Ectodermal cell (in vitro differentiated cells): ENCODE results near the gene C2CD4B. TPM values are rescaled to one million over a fixed set of nuclear protein-coding genes. Genes with fewer than 3 reads are reported as not detected.
A peak's percentile ranks its signal among the peaks of the same experiment; 100 is the strongest.

Experiments used
- H3K27ac ChIP-seq: 2 replicates; pipeline ENCODE4 v1.7.0; 2013; ENCODE audit warnings: mild to moderate bottlenecking, low read depth, low read length; ENCODE audit not compliant: insufficient read depth, poor library complexity, severe bottlenecking
- H3K27me3 ChIP-seq: 2 replicates; pipeline ENCODE4 v1.7.0; 2013; ENCODE audit warnings: mild to moderate bottlenecking, low read length; ENCODE audit not compliant: insufficient read depth, control insufficient read depth, poor library complexity, severe bottlenecking
- H3K36me3 ChIP-seq: one replicate; pipeline ENCODE4 v1.7.0; 2013; ENCODE audit warnings: low read length; ENCODE audit not compliant: control insufficient read depth, insufficient read depth
- H3K4me1 ChIP-seq: one replicate; pipeline ENCODE4 v1.7.0; 2013; ENCODE audit warnings: low read length; ENCODE audit not compliant: control insufficient read depth, insufficient read depth
- H3K4me3 ChIP-seq: 2 replicates; pipeline ENCODE4 v1.7.0; 2013; ENCODE audit warnings: low read depth, low read length, control low read depth; ENCODE audit not compliant: insufficient read depth
- H3K9me3 ChIP-seq: 2 replicates; pipeline ENCODE4 v1.7.0; 2013; ENCODE audit warnings: mild to moderate bottlenecking, low read length, moderate library complexity; ENCODE audit not compliant: control insufficient read depth
- WGBS, 2 experiments: methylation state at CpG; one replicate each; pipeline ENCODE4 v1.1.7; 2013; ENCODE audit warnings: missing lambda C conversion rate in 2 of 2; 5-methylcytosine and 5-hydroxymethylcytosine counted together
- polyA plus RNA-seq, 4 experiments: library from polyadenylated mRNA; stranded (reverse); fragments of 50-300 nt; gene quantifications; one replicate each; pipeline ENCODE4 v1.2.3, GENCODE V29; 2013

The C2CD4B gene
- polyA plus RNA-seq (2013, experiment 1 of 4), result not detected
- polyA plus RNA-seq (2013, experiment 2 of 4), result not detected
- not detected for polyA plus RNA-seq (2013, experiment 3 of 4)
- not detected for polyA plus RNA-seq (2013, experiment 4 of 4)

DNA sequence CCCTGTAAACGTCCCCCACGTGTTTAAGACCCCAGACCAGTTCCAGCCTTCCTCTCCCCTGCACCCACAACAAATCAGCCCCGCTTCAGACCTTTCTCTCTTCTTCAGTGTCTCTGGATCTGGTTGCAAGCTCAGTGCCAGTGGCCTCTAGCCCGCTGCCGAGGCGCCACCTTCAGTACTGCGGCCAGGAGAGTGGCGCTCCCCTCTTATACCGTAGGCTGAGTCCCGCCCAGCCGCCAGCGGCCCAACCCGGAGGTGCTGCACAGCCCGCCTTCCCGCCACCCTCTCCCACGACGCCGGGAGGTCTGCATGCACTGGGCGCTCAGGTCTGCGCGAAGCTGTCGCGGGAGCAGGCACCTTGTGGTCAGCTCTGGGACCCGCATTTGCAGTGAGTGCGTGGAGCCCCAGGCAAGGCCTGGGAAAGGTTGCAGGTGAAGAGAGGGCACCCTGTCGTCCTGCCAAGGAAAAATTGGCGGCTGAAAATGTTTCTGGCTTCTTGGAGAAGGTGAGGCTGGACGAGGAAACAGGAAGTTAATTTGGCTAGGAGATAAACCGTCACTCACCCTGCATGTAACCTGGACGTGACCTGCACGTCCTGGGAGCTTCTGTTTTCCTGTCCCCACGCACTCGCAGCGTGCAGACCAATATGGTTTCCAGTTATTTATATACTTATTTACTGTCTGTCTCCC lies at the start of gene C2CD4B:
C2CD4B (minus strand) TSS at position 182 of the 689 bp plus-strand sequence. CDS start 301 bp downstream, outside the sequence.
- Histone ChIP-seq H3K36me3 (no peaks in the 10 kb centered on the region), H3K4me3 (peak within 1 kb of the TSS; percentile 25), H3K9me3 (no peaks in the 10 kb centered on the region), H3K4me1 (no peaks in the 10 kb centered on the region), H3K27me3 (peaks cover 74% of the 10 kb centered on the region), H3K27ac (no peak within 1 kb of the TSS)
- WGBS, 2 experiments, result 26% methylated on average over 34 of the region's 34 CpGs

- Histone ChIP-seq H3K27ac (no peak overlapping the region), H3K9me3 (no peaks in the 10 kb centered on the region), H3K4me3 (no peak overlapping the region), H3K4me1 (no peaks in the 10 kb centered on the region), H3K36me3 (no peaks in the 10 kb centered on the region), H3K27me3 (no peaks in the 10 kb centered on the region)
- WGBS, 2 experiments, result 88 to 91% methylated on average over 2 to 4 of the region's 4 CpGs
These were observed 47.7 kb upstream of the C2CD4B start for GRCh38 chr15:62212741-62213140.

- no peak overlapping the region for H3K27ac ChIP-seq
- WGBS, 2 experiments, result 93 to 95% methylated on average over 2 of the region's 2 CpGs
- H3K4me3 ChIP-seq, result no peak overlapping the region
- no peaks in the 10 kb centered on the region for H3K9me3 ChIP-seq
- H3K27me3 ChIP-seq, result no peaks in the 10 kb centered on the region
- no peaks in the 10 kb centered on the region for H3K4me1 ChIP-seq
- no peaks in the 10 kb centered on the region for H3K36me3 ChIP-seq
These were observed 46.3 kb upstream of the C2CD4B start for GRCh38 chr15:62211348-62211747.

DNA sequence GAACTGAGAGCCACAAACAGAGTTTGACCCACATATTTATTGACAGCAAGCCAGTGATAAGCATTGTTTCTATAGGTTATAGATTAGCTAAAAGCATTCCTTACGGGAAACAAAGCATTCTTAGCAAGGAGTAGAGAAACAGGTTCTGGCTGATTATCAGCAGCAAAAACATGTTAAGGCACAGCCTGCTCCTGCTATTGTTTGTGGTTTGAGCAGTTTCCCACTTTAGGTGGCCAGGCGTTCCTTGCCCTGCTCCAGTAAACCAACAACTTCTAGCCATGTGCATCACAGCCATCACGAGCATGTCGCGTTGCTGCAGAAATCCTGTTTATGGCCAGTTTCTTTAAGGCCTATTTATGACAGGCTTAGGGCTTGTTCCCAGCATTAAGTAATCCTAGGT lies 44.7 kb upstream of the C2CD4B start:
- Histone ChIP-seq H3K36me3 (no peaks in the 10 kb centered on the region), H3K4me3 (no peak overlapping the region), H3K4me1 (no peaks in the 10 kb centered on the region), H3K27ac (no peak overlapping the region), H3K9me3 (no peaks in the 10 kb centered on the region), H3K27me3 (no peaks in the 10 kb centered on the region)
- WGBS, 2 experiments, result 94% methylated on average over 5 of the region's 5 CpGs

- 88 to 89% methylated on average over 1 of the region's 1 CpG for WGBS, 2 experiments
These were observed 44.2 kb upstream of the C2CD4B start for GRCh38 chr15:62209322-62209721.

DNA sequence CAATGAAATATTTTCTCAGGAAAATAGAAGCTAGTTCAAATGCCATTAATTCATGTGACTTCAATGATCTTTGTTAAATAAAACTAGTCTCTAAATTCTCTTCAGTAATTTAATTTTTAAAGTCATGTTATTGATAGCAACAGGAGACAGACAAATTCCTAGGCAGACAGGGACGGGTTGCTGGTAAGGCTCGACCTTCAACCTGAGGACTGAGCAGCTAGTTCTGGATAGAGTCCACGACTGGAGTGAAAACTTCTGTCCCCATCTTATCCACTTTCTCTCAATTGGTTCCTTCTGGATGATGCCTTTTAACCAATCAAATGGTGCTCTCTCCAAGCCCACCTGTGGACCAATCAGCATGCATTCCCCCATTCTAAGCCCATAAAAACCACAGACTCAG lies 43.8 kb upstream of the C2CD4B start:
- no peaks in the 10 kb centered on the region for H3K9me3 ChIP-seq
- no peak overlapping the region for H3K4me3 ChIP-seq
- 82 to 93% methylated on average over 3 of the region's 3 CpGs for WGBS, 2 experiments
- H3K27ac ChIP-seq, result no peak overlapping the region
- no peaks in the 10 kb centered on the region for H3K27me3 ChIP-seq
- no peaks in the 10 kb centered on the region for H3K36me3 ChIP-seq
- H3K4me1 ChIP-seq, result no peaks in the 10 kb centered on the region

More at GRCh38 chr15:62209322-62209721, 44.2 kb upstream of the C2CD4B start:
- no peaks in the 10 kb centered on the region for H3K36me3 ChIP-seq
- H3K9me3 ChIP-seq, result no peaks in the 10 kb centered on the region
- H3K4me1 ChIP-seq, result no peaks in the 10 kb centered on the region
- H3K27ac ChIP-seq, result no peak overlapping the region
- no peaks in the 10 kb centered on the region for H3K27me3 ChIP-seq
- no peak overlapping the region for H3K4me3 ChIP-seq

- Histone ChIP-seq H3K9me3 (no peaks in the 10 kb centered on the region), H3K27me3 (no peaks in the 10 kb centered on the region), H3K27ac (no peak overlapping the region), H3K4me1 (no peaks in the 10 kb centered on the region), H3K36me3 (no peaks in the 10 kb centered on the region), H3K4me3 (no peak overlapping the region)
- WGBS, 2 experiments, result 93 to 97% methylated on average over 9 of the region's 9 CpGs
These were observed 43.3 kb upstream of the C2CD4B start for GRCh38 chr15:62208367-62208766.

GRCh38 chr15:62190675-62191074 lies 25.6 kb upstream of the C2CD4B start:
- no peaks in the 10 kb centered on the region for H3K27me3 ChIP-seq
- WGBS, 2 experiments, result 81 to 86% methylated on average over 2 of the region's 2 CpGs
- no peak overlapping the region for H3K27ac ChIP-seq
- H3K4me3 ChIP-seq, result no peak overlapping the region
- no peaks in the 10 kb centered on the region for H3K36me3 ChIP-seq
- H3K4me1 ChIP-seq, result no peaks in the 10 kb centered on the region
- no peaks in the 10 kb centered on the region for H3K9me3 ChIP-seq

DNA sequence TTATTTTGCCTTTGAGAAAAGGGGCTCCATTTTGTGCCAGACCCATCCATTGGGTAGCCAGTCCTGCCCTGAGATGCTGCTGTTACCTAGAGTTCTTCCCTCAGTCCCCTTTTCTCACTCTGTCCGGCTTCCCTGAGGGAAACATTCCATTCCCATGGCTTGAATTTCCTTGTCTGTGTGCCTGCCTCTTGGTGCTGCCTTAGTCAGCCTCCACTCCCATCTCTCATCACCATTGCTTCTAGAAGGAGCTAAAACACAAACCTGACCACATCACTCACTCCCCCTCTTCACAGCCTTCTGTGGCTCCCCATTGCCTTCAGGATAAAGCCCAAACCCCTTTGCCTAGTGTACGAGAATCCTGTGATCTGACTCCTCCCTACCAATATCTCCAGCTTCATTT lies 25.2 kb upstream of the C2CD4B start:
- 78 to 84% methylated on average over 2 of the region's 2 CpGs for WGBS, 2 experiments
- H3K27me3 ChIP-seq, result no peaks in the 10 kb centered on the region
- no peaks in the 10 kb centered on the region for H3K36me3 ChIP-seq
- H3K9me3 ChIP-seq, result no peaks in the 10 kb centered on the region
- H3K4me1 ChIP-seq, result no peaks in the 10 kb centered on the region
- no peak overlapping the region for H3K4me3 ChIP-seq
- no peak overlapping the region for H3K27ac ChIP-seq

GRCh38 chr15:62188744-62189143 lies 23.7 kb upstream of the C2CD4B start:
- Histone ChIP-seq H3K27me3 (no peaks in the 10 kb centered on the region), H3K27ac (no peak overlapping the region), H3K4me3 (no peak overlapping the region), H3K36me3 (no peaks in the 10 kb centered on the region), H3K4me1 (no peaks in the 10 kb centered on the region), H3K9me3 (no peaks in the 10 kb centered on the region)
- 95 to 96% methylated on average over 5 of the region's 5 CpGs for WGBS, 2 experiments
